WTC11 (cell line): ENCODE results near the gene APBB1. TPM values are rescaled to one million over a fixed set of nuclear protein-coding genes. Genes with fewer than 3 reads are reported as not detected.

Source experiments
- ATF6 ChIP-seq: sonication (generic); formaldehyde crosslinking; IDR thresholded peaks from 2 replicates; pipeline ENCODE4 v1.8.1; 2023; ENCODE audit warnings: mild to moderate bottlenecking, missing genetic modification reagents
- CREM ChIP-seq: sonication (generic); formaldehyde crosslinking; IDR thresholded peaks from 2 replicates; pipeline ENCODE4 v1.8.1; 2022; ENCODE audit warnings: mild to moderate bottlenecking, missing genetic modification reagents, moderate library complexity
- E2F1 ChIP-seq: sonication (generic); formaldehyde crosslinking; IDR thresholded peaks from 2 replicates; pipeline ENCODE4 v1.8.0; 2022; ENCODE audit warnings: mild to moderate bottlenecking, missing genetic modification reagents
- FOXP1 ChIP-seq: sonication (generic); formaldehyde crosslinking; IDR thresholded peaks from 2 replicates; pipeline ENCODE4 v1.8.0; 2022; ENCODE audit warnings: missing genetic modification reagents, mild to moderate bottlenecking, moderate library complexity, borderline replicate concordance
- HMGXB4 ChIP-seq: sonication (generic); formaldehyde crosslinking; IDR thresholded peaks from 2 replicates; pipeline ENCODE4 v1.8.1; 2023; ENCODE audit warnings: mild to moderate bottlenecking, moderate library complexity, missing genetic modification reagents
- JAZF1 ChIP-seq: fragments of 250-450 bp; sonication (Bioruptor Pico); IDR thresholded peaks from 2 replicates; pipeline ENCODE4 v1.9.0; 2021; ENCODE audit warnings: moderate library complexity, mild to moderate bottlenecking, inconsistent platforms
- MLX ChIP-seq: sonication (generic); formaldehyde crosslinking; IDR thresholded peaks from 2 replicates; pipeline ENCODE4 v1.8.1; 2023; ENCODE audit warnings: mild to moderate bottlenecking, missing genetic modification reagents, moderate library complexity
- OVOL2 ChIP-seq: fragments of 250-450 bp; sonication (Bioruptor Pico); IDR thresholded peaks from 2 replicates; pipeline ENCODE4 v1.9.0; 2021; ENCODE audit warnings: mild to moderate bottlenecking, borderline replicate concordance
- RELA ChIP-seq: sonication (generic); formaldehyde crosslinking; IDR thresholded peaks from 2 replicates; pipeline ENCODE4 v1.8.1; 2022; ENCODE audit warnings: missing genetic modification reagents, mild to moderate bottlenecking, borderline replicate concordance
- SP1 ChIP-seq: sonication (generic); formaldehyde crosslinking; conservative IDR thresholded peaks from 2 replicates; pipeline ENCODE4 v1.8.1; 2022; ENCODE audit warnings: missing genetic modification reagents
- TEAD1 ChIP-seq: sonication (generic); formaldehyde crosslinking; IDR thresholded peaks from 2 replicates; pipeline ENCODE4 v1.8.0; 2022; ENCODE audit warnings: mild to moderate bottlenecking, missing genetic modification reagents
- ZBTB43 ChIP-seq: sonication (generic); formaldehyde crosslinking; IDR thresholded peaks from 2 replicates; pipeline ENCODE4 v1.8.1; 2023; ENCODE audit warnings: mild to moderate bottlenecking, missing genetic modification reagents
- ZNF121 ChIP-seq: sonication (generic); formaldehyde crosslinking; IDR thresholded peaks from 2 replicates; pipeline ENCODE4 v1.8.0; 2023; ENCODE audit warnings: missing genetic modification reagents
- ZNF219 ChIP-seq: sonication (generic); formaldehyde crosslinking; IDR thresholded peaks from 2 replicates; pipeline ENCODE4 v1.8.0; 2023; ENCODE audit warnings: missing genetic modification reagents, mild to moderate bottlenecking, borderline replicate concordance
- ZNF232 ChIP-seq: sonication (generic); formaldehyde crosslinking; IDR thresholded peaks from 2 replicates; pipeline ENCODE4 v1.8.0; 2022; ENCODE audit warnings: mild to moderate bottlenecking, missing genetic modification reagents
- ZNF317 ChIP-seq: sonication (generic); formaldehyde crosslinking; IDR thresholded peaks from 2 replicates; pipeline ENCODE4 v1.8.1; 2023; ENCODE audit warnings: low read depth, mild to moderate bottlenecking, moderate library complexity, missing genetic modification reagents, borderline replicate concordance
- ZNF396 ChIP-seq: fragments of 250-450 bp; sonication (Bioruptor Pico); IDR thresholded peaks from 2 replicates; pipeline ENCODE4 v1.8.0; 2021; ENCODE audit warnings: mild to moderate bottlenecking, moderate library complexity, borderline replicate concordance
- ZNF416 ChIP-seq: fragments of 250-450 bp; sonication (Bioruptor Pico); IDR thresholded peaks from 2 replicates; pipeline ENCODE4 v1.9.0; 2021; ENCODE audit warnings: mild to moderate bottlenecking, inconsistent platforms
- ZNF532 ChIP-seq: fragments of 250-450 bp; sonication (Bioruptor Pico); IDR thresholded peaks from 2 replicates; pipeline ENCODE4 v1.9.0; 2021; ENCODE audit warnings: mild to moderate bottlenecking, borderline replicate concordance
- total RNA-seq: library from RNA; stranded (reverse); gene quantifications from 3 replicates; pipeline ENCODE4 v1.2.3, GENCODE V29; 2021

APBB1 gene
- total RNA-seq, 1 experiment from 2014 or later = 32.1 TPM

- TF ChIP-seq OVOL2 (CRISPR knock-in tag) (no peak), RELA (CRISPR knock-in tag) (no peak), HMGXB4 (CRISPR knock-in tag) (0 out of 2 replicates have a peak, but pooled peaks have one; percentile 40), ZNF532 (CRISPR knock-in tag) (no peak), ZNF317 (no peak), ZNF121 (CRISPR knock-in tag) (no peak), ZNF219 (no peak), SP1 (CRISPR knock-in tag) (0 out of 2 replicates have a peak, but pooled peaks have one; percentile 43), ATF6 (no peak), CREM (CRISPR knock-in tag) (no peak), ZNF416 (CRISPR knock-in tag) (no peak), FOXP1 (CRISPR knock-in tag) (0 out of 2 replicates have a peak, but pooled peaks have one; percentile 28), ZBTB43 (CRISPR knock-in tag) (no peak), TEAD1 (CRISPR knock-in tag) (no peak), ZNF396 (CRISPR knock-in tag) (no peak), E2F1 (CRISPR knock-in tag) (no peak), JAZF1 (no peak), MLX (CRISPR knock-in tag) (no peak), ZNF232 (CRISPR knock-in tag) (no peak)
Observed at GRCh38 chr11:6419009-6419631, at the start of gene APBB1 (continued).
